GM12878 (cell line): ENCODE results near the gene PPRC1. TPM values are rescaled to one million over a fixed set of nuclear protein-coding genes. Genes with fewer than 3 reads are reported as not detected.

ENCODE experiments used
- BCL11A ChIP-seq: IDR thresholded peaks from 2 replicates; pipeline ENCODE4 v1.6.1; 2011; ENCODE audit warnings: low read depth, low read length
- CBX3 ChIP-seq: fragments of 200-600 bp; sonication (generic); IDR thresholded peaks from 2 replicates; pipeline ENCODE4 v1.6.1; 2016; ENCODE audit warnings: low read depth, borderline replicate concordance
- CHD1 ChIP-seq: IDR thresholded peaks from 2 replicates; pipeline ENCODE4 v1.6.1; 2012; ENCODE audit warnings: low read depth, low read length, improper control_type of control experiment
- DPF2 ChIP-seq: fragments of 450-650 bp; IDR thresholded peaks from 2 replicates; pipeline ENCODE4 v1.6.1; 2017; ENCODE audit warnings: mild to moderate bottlenecking
- LARP7 ChIP-seq: fragments of 450-650 bp; IDR thresholded peaks from 2 replicates; pipeline ENCODE4 v1.6.1; 2017; ENCODE audit warnings: mild to moderate bottlenecking
- MEF2A ChIP-seq: IDR thresholded peaks from 2 replicates; pipeline ENCODE4 v1.6.1; 2011; ENCODE audit warnings: low read depth, mild to moderate bottlenecking, low read length, moderate library complexity; ENCODE audit not compliant: insufficient read depth
- POLR2AphosphoS5 ChIP-seq: IDR thresholded peaks from 2 replicates; pipeline ENCODE4 v1.6.1; 2011; ENCODE audit warnings: mild to moderate bottlenecking, low read length, inconsistent platforms
- RAD51 ChIP-seq: fragments of 450-650 bp; IDR thresholded peaks from 2 replicates; pipeline ENCODE4 v1.6.1; 2016; ENCODE audit warnings: moderate library complexity, mild to moderate bottlenecking, inconsistent platforms
- RCOR1 ChIP-seq: conservative IDR thresholded peaks from 2 replicates; pipeline ENCODE4 v1.6.1; 2012; ENCODE audit warnings: low read depth, low read length, improper control_type of control experiment
- RELA ChIP-seq: fragments of 450-650 bp; IDR thresholded peaks from 2 replicates; pipeline ENCODE4 v1.8.0; 2014; ENCODE audit warnings: borderline replicate concordance; ENCODE audit not compliant: partially characterized antibody
- RFX5 ChIP-seq: IDR thresholded peaks from 2 replicates; pipeline ENCODE4 v1.6.1; 2011; ENCODE audit warnings: low read depth, low read length, improper control_type of control experiment
- YBX1 ChIP-seq: fragments of 450-650 bp; IDR thresholded peaks from 2 replicates; pipeline ENCODE4 v1.6.1; 2016; ENCODE audit warnings: antibody characterized with exemption
- ZNF24 ChIP-seq: fragments of 450-650 bp; IDR thresholded peaks from 2 replicates; pipeline ENCODE4 v1.6.1; 2017; ENCODE audit warnings: antibody characterized with exemption, mild to moderate bottlenecking
- polyA plus RNA-seq, 11 experiments: library from polyadenylated mRNA; depleted of rRNA in 4 of 11; unstranded in 6 of 11; stranded (reverse) in 5 of 11; fragments of >200 nt; fragmentation: Nextera tagmentation in 4 of 11; fragmentation: Illumina TruSeq in 1 of 11; extraction: Ambion mirVana in 4 of 11; extraction: Trizol in 1 of 11; gene quantifications; 1 replicate in 1 of 11; 2 replicates in 10 of 11; pipeline versions ENCODE4 v1.2.1 to v1.2.3, GENCODE V29; 2011 to 2016; ENCODE audit warnings: inconsistent platforms in 2 of 11, missing spikeins in 2 of 11, low read depth in 1 of 11
- total RNA-seq, 4 experiments: library from RNA; depleted of rRNA in 3 of 4; stranded (reverse); fragments of >200 nt in 3 of 4; fragmentation: Illumina TruSeq in 1 of 4; extraction: Trizol in 1 of 4; gene quantifications; 2 replicates each; pipeline versions ENCODE4 v1.2.1 to v1.2.3, GENCODE V29; 2013 to 2021
- TF ChIP-seq, protein P1 (sequence below): IDR thresholded peaks from 2 replicates; pipeline ENCODE4 v1.6.1; 2012; ENCODE audit warnings: mild to moderate bottlenecking, low read depth, low read length
- TF ChIP-seq, protein P2 (sequence below): fragments of 450-650 bp; formaldehyde crosslinking; IDR thresholded peaks from 2 replicates; pipeline ENCODE4 v1.4.0; 2020; ENCODE audit warnings: mild to moderate bottlenecking, moderate library complexity
- TF ChIP-seq, protein P3 (sequence below): fragments of 450-650 bp; IDR thresholded peaks from 2 replicates; pipeline ENCODE4 v1.6.1; 2017; ENCODE audit warnings: borderline replicate concordance
- TF ChIP-seq, protein P4 (sequence below): fragments of 450-650 bp; IDR thresholded peaks from 2 replicates; pipeline ENCODE4 v1.6.1; 2017; ENCODE audit warnings: mild to moderate bottlenecking, low read depth, inconsistent platforms; ENCODE audit not compliant: poor library complexity, severe bottlenecking
- TF ChIP-seq, protein P5 (sequence below): IDR thresholded peaks from 2 replicates; pipeline ENCODE4 v1.6.1; 2011; ENCODE audit warnings: borderline replicate concordance, low read depth, mild to moderate bottlenecking, moderate library complexity, mixed read lengths, low read length; ENCODE audit not compliant: insufficient read depth; ENCODE audit errors: extremely low read length

The PPRC1 gene
- total and polyA plus RNA-seq, 10 of the 15 experiments (the other 5 are each of a cell fraction or from before 2014, with no cell fraction given): 13.1 to 69.8 (median 32.4) TPM

DNA sequence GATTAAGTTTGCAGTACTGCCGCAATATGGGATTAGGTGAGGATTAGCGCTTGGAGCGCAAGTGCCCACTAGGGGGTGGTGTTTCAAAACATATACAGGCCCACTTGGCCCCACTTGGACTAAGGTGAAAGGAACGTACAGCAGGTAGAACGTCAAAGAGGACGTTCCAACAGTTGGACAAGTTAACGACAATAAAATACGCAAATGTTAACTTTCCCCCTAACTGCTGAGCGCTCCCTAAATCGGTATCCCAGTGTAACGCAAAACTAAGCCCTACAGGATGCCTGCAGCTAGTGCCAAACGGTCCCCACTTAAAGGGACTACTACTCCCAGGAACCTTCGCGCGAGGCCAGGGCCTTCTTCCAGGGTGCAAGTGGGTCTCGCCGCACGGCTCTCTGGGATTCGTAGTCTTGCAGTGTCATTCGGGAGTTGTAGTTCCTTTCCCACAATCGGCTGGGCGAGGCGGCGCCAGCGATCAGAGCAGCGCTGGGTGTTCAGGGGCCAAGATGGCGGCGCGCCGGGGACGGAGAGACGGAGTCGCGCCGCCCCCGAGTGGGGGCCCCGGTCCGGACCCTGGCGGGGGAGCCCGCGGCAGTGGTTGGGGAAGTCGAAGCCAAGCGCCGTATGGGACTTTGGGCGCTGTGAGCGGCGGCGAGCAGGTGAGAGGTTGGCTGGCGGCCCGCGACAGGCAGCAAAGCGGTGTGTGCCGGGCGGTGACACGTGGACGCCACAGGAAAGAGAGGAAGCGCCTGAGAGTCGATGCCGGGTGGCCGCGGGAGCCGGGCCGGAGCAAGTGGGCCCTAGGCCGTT lies at the start of gene PPRC1 (continued):
- TF ChIP-seq, protein P1, sequence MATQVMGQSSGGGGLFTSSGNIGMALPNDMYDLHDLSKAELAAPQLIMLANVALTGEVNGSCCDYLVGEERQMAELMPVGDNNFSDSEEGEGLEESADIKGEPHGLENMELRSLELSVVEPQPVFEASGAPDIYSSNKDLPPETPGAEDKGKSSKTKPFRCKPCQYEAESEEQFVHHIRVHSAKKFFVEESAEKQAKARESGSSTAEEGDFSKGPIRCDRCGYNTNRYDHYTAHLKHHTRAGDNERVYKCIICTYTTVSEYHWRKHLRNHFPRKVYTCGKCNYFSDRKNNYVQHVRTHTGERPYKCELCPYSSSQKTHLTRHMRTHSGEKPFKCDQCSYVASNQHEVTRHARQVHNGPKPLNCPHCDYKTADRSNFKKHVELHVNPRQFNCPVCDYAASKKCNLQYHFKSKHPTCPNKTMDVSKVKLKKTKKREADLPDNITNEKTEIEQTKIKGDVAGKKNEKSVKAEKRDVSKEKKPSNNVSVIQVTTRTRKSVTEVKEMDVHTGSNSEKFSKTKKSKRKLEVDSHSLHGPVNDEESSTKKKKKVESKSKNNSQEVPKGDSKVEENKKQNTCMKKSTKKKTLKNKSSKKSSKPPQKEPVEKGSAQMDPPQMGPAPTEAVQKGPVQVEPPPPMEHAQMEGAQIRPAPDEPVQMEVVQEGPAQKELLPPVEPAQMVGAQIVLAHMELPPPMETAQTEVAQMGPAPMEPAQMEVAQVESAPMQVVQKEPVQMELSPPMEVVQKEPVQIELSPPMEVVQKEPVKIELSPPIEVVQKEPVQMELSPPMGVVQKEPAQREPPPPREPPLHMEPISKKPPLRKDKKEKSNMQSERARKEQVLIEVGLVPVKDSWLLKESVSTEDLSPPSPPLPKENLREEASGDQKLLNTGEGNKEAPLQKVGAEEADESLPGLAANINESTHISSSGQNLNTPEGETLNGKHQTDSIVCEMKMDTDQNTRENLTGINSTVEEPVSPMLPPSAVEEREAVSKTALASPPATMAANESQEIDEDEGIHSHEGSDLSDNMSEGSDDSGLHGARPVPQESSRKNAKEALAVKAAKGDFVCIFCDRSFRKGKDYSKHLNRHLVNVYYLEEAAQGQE: no peak
- no peak for TF ChIP-seq YBX1
- no peak; the same call in 1 of the 2 replicates for TF ChIP-seq DPF2
- TF ChIP-seq, protein P2, sequence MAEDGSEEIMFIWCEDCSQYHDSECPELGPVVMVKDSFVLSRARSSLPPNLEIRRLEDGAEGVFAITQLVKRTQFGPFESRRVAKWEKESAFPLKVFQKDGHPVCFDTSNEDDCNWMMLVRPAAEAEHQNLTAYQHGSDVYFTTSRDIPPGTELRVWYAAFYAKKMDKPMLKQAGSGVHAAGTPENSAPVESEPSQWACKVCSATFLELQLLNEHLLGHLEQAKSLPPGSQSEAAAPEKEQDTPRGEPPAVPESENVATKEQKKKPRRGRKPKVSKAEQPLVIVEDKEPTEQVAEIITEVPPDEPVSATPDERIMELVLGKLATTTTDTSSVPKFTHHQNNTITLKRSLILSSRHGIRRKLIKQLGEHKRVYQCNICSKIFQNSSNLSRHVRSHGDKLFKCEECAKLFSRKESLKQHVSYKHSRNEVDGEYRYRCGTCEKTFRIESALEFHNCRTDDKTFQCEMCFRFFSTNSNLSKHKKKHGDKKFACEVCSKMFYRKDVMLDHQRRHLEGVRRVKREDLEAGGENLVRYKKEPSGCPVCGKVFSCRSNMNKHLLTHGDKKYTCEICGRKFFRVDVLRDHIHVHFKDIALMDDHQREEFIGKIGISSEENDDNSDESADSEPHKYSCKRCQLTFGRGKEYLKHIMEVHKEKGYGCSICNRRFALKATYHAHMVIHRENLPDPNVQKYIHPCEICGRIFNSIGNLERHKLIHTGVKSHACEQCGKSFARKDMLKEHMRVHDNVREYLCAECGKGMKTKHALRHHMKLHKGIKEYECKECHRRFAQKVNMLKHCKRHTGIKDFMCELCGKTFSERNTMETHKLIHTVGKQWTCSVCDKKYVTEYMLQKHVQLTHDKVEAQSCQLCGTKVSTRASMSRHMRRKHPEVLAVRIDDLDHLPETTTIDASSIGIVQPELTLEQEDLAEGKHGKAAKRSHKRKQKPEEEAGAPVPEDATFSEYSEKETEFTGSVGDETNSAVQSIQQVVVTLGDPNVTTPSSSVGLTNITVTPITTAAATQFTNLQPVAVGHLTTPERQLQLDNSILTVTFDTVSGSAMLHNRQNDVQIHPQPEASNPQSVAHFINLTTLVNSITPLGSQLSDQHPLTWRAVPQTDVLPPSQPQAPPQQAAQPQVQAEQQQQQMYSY: no peak
- TF ChIP-seq RFX5: no peak; the same call in 1 of the 2 replicates
- TF ChIP-seq MEF2A: no peak
- TF ChIP-seq, protein P3, sequence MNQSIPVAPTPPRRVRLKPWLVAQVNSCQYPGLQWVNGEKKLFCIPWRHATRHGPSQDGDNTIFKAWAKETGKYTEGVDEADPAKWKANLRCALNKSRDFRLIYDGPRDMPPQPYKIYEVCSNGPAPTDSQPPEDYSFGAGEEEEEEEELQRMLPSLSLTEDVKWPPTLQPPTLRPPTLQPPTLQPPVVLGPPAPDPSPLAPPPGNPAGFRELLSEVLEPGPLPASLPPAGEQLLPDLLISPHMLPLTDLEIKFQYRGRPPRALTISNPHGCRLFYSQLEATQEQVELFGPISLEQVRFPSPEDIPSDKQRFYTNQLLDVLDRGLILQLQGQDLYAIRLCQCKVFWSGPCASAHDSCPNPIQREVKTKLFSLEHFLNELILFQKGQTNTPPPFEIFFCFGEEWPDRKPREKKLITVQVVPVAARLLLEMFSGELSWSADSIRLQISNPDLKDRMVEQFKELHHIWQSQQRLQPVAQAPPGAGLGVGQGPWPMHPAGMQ: no peak
- TF ChIP-seq CHD1: no peak
- peak; percentile 71 for TF ChIP-seq LARP7
- TF ChIP-seq ZNF24: no peak
- TF ChIP-seq BCL11A: no peak
- peak; percentile 11; the same call in 1 of the 2 replicates for TF ChIP-seq RAD51
- no peak for TF ChIP-seq RELA
- TF ChIP-seq, protein P4, sequence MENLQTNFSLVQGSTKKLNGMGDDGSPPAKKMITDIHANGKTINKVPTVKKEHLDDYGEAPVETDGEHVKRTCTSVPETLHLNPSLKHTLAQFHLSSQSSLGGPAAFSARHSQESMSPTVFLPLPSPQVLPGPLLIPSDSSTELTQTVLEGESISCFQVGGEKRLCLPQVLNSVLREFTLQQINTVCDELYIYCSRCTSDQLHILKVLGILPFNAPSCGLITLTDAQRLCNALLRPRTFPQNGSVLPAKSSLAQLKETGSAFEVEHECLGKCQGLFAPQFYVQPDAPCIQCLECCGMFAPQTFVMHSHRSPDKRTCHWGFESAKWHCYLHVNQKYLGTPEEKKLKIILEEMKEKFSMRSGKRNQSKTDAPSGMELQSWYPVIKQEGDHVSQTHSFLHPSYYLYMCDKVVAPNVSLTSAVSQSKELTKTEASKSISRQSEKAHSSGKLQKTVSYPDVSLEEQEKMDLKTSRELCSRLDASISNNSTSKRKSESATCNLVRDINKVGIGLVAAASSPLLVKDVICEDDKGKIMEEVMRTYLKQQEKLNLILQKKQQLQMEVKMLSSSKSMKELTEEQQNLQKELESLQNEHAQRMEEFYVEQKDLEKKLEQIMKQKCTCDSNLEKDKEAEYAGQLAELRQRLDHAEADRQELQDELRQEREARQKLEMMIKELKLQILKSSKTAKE: peak; percentile 74
- no peak for TF ChIP-seq CBX3
- peak; percentile 88 for TF ChIP-seq POLR2AphosphoS5
- TF ChIP-seq, protein P5, sequence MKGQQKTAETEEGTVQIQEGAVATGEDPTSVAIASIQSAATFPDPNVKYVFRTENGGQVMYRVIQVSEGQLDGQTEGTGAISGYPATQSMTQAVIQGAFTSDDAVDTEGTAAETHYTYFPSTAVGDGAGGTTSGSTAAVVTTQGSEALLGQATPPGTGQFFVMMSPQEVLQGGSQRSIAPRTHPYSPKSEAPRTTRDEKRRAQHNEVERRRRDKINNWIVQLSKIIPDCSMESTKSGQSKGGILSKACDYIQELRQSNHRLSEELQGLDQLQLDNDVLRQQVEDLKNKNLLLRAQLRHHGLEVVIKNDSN: peak; percentile 3
- TF ChIP-seq RCOR1: no peak
